ES-I3 (cell line): ENCODE results near the gene TIAM2.
"Not testable (repeated sequence)": the region's sequence is repeated elsewhere in the genome, so short reads cannot be mapped to it uniquely, and the experiment has no call there.

Experiments
- H3K36me3 ChIP-seq: 2 replicates; pipeline ENCODE4 v1.6.1; 2013; ENCODE audit warnings: mild to moderate bottlenecking, low read length, control low read depth, moderate library complexity; ENCODE audit not compliant: insufficient read depth
- H3K4me1 ChIP-seq: 2 replicates; pipeline ENCODE4 v1.6.1; 2013; ENCODE audit warnings: mild to moderate bottlenecking, control low read depth, low read length; ENCODE audit not compliant: insufficient read depth
- H3K9ac ChIP-seq: 2 replicates; pipeline ENCODE4 v1.6.1; 2013; ENCODE audit warnings: low read depth, mild to moderate bottlenecking, low read length, moderate library complexity
- H3K9me3 ChIP-seq: 2 replicates; pipeline ENCODE4 v1.6.1; 2013; ENCODE audit warnings: mild to moderate bottlenecking, low read length, moderate library complexity; ENCODE audit not compliant: control insufficient read depth, insufficient read depth

The TIAM2 gene

GRCh38 chr6:155230975-155231374 is 235.9 kb downstream of the TIAM2 start:
- H3K9me3 ChIP-seq, H3K9ac ChIP-seq, H3K4me1 ChIP-seq, H3K36me3 ChIP-seq: not testable (repeated sequence)

DNA sequence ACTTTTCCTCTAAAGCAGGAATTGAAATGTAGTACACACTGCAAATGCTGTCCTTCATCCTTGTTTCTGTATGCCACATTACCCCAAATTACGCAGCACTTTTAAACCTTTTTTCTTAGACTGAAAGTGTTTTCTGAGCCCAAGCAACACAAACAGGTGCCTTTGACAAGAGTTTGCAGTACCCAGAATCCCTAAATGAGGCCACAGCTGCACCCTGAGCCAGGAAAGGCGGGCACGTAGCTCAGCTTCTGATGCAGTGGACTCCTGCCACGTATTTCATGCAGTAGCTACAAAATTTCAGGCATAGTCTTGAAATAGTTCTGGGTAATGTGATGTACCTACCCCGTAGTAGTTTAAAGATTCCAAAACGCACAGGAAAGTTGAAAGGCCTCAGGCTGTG is 237.7 kb downstream of the TIAM2 start:
- no peaks in the 10 kb centered on the region for H3K36me3 ChIP-seq
- H3K9ac ChIP-seq, result no peak overlapping the region

DNA sequence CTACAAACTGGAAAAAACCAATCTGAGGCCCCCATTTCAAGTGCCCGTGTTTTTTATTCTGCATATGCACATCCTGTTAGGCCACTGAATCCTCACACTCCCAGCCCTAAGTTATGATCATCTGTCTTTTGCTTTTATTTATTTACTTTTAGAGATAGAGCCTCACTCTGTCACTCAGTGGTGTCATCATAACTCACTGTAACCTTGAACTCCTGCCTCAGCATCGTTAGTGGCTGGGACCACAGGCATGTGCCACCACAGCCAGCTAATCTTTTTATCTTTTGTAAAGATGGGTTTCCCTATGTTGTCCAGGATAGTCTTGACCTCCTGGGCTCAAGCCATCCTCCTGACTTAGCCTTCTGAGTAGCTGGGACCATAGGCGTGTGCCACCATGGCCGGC is 239.1 kb downstream of the TIAM2 start:
- no peaks in the 10 kb centered on the region for H3K36me3 ChIP-seq
- H3K4me1 ChIP-seq, result no peaks in the 10 kb centered on the region
- no peak overlapping the region for H3K9ac ChIP-seq
- peaks cover 6% of the 10 kb centered on the region for H3K9me3 ChIP-seq

More for the DNA sequence above, 237.7 kb downstream of the TIAM2 start:
- H3K4me1 ChIP-seq, result no peaks in the 10 kb centered on the region
- peaks cover 5% of the 10 kb centered on the region; the same call in 1 of the 2 replicates for H3K9me3 ChIP-seq

GRCh38 chr6:155234687-155235086 is 239.6 kb downstream of the TIAM2 start:
- H3K36me3 ChIP-seq, result no peaks in the 10 kb centered on the region
- H3K9me3 ChIP-seq, result peaks cover 6% of the 10 kb centered on the region
- no peaks in the 10 kb centered on the region for H3K4me1 ChIP-seq
- no peak overlapping the region for H3K9ac ChIP-seq

- peaks cover 6% of the 10 kb centered on the region for H3K9me3 ChIP-seq
- H3K36me3 ChIP-seq, result no peaks in the 10 kb centered on the region
- no peaks in the 10 kb centered on the region for H3K4me1 ChIP-seq
- no peak overlapping the region for H3K9ac ChIP-seq
Observed at GRCh38 chr6:155235087-155235486, 240.0 kb downstream of the TIAM2 start.

- Histone ChIP-seq H3K9me3 (peaks cover 6% of the 10 kb centered on the region), H3K36me3 (no peaks in the 10 kb centered on the region), H3K9ac (no peak overlapping the region), H3K4me1 (no peaks in the 10 kb centered on the region)
Observed at GRCh38 chr6:155237613-155238012, 242.5 kb downstream of the TIAM2 start.

GRCh38 chr6:155240905-155241600 is 245.9 kb downstream of the TIAM2 start:
- H3K9ac ChIP-seq, result no peak overlapping the region
- H3K9me3 ChIP-seq, result peaks cover 6% of the 10 kb centered on the region
- no peaks in the 10 kb centered on the region for H3K4me1 ChIP-seq
- H3K36me3 ChIP-seq, result peaks cover 10% of the 10 kb centered on the region; the same call in 1 of the 2 replicates

DNA sequence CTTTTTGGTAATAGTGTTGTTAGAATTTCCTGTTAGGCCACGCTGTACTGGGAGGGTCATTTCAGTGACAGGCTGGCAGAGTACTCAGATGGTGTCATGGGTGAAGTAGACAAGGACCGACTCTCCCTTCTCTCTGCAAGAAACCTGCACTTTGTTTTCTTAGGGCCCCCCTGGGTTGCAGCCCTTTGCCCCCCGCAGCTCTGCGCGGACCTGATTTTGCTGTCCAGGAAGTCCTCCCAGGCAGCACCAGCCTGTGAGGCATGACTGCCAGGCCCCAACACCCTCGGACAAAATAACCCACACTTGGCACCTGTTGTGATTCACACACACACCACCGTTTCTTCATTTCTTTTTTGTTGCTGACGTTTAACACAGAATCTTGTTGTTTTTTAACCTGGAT is 246.9 kb downstream of the TIAM2 start:
- H3K9me3 ChIP-seq, result peaks cover 6% of the 10 kb centered on the region
- peaks cover 16% of the 10 kb centered on the region for H3K36me3 ChIP-seq
- no peaks in the 10 kb centered on the region for H3K4me1 ChIP-seq

GRCh38 chr6:155244434-155244833 is 249.3 kb downstream of the TIAM2 start:
- peaks cover 16% of the 10 kb centered on the region for H3K36me3 ChIP-seq
- H3K4me1 ChIP-seq, result no peaks in the 10 kb centered on the region; the same call in 1 of the 2 replicates
- no peaks in the 10 kb centered on the region for H3K9me3 ChIP-seq
- no peak overlapping the region for H3K9ac ChIP-seq

More for the DNA sequence above, 246.9 kb downstream of the TIAM2 start:
- no peak overlapping the region for H3K9ac ChIP-seq

DNA sequence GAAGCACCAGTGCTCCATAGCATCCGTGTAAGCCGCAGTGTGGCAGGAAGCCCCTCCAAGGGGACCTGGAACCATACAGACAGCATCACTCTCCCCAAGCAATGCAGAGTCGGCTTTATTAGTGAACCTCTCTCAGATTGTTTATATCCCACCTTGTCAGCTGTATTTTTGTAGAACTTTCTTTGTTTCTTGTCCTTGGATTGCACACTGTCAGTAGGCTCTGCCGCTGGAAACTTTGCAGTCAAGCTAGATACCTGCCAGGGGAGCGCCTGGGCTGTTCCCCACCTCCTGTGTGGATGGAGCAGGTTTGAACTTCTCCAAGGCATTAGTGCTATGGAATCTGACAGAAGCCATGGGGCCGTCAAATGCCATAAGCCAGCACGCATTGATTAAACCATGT is 250.1 kb downstream of the TIAM2 start:
- no peaks in the 10 kb centered on the region for H3K9me3 ChIP-seq
- peaks cover 16% of the 10 kb centered on the region for H3K36me3 ChIP-seq
- H3K9ac ChIP-seq, result no peak overlapping the region
- H3K4me1 ChIP-seq, result no peaks in the 10 kb centered on the region; the same call in 1 of the 2 replicates

GRCh38 chr6:155245831-155246230 is 250.7 kb downstream of the TIAM2 start:
- no peaks in the 10 kb centered on the region for H3K9me3 ChIP-seq
- no peaks in the 10 kb centered on the region; the same call in 1 of the 2 replicates for H3K4me1 ChIP-seq
- peaks cover 16% of the 10 kb centered on the region for H3K36me3 ChIP-seq
- H3K9ac ChIP-seq, result no peak overlapping the region

- Histone ChIP-seq H3K9me3 (no peaks in the 10 kb centered on the region), H3K9ac (no peak overlapping the region), H3K36me3 (peaks cover 16% of the 10 kb centered on the region), H3K4me1 (no peaks in the 10 kb centered on the region; the same call in 1 of the 2 replicates)
Observed at GRCh38 chr6:155246825-155247224, 251.7 kb downstream of the TIAM2 start.

- H3K36me3 ChIP-seq, result peaks cover 17% of the 10 kb centered on the region
- H3K9ac ChIP-seq, result no peak overlapping the region
- H3K9me3 ChIP-seq, result no peaks in the 10 kb centered on the region
- H3K4me1 ChIP-seq, result peaks cover 4% of the 10 kb centered on the region
Observed at GRCh38 chr6:155247618-155248007, 252.5 kb downstream of the TIAM2 start.

DNA sequence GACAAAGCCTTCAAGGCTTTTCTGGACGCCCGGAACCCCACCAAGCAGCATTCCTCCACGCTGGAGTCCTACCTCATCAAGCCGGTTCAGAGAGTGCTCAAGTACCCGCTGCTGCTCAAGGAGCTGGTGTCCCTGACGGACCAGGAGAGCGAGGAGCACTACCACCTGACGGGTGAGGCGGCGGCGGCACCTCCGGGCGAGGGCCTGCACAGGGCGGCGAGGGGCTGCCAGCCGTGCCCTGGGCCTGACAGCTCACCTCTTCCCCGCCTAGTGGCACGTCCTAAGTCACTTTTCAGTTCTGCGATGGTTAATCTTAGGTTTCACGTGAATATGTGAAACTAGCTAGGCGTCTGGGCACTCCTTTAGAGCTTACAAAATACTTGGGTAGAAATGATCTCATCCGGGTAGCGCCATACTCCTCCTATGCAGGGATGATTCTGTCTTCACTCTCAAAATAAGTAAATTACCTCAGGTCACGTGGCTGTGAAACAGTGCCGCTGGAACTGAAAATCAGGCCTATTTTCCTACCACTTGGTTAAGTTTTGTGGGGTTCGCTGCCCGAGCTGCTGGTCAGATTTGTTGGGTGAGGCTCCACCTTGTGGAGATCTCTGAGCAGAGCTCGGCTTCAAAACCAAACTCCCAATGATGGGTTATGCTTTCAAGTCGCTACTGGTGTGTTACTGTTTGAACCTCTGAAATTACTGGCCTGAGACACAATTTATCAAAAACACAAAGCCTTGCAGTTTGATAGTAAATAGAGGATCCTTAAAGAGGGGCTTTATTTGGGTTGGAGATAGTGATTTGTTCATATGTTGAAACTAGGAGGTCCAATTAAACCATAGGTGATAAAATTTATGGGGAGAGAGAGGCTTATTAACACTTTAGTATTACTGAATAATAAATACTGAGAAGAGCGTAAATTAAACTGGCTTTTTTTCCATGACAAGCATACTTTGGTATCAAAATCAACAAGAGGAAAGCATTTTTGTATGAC is 253.2 kb downstream of the TIAM2 start:
- Histone ChIP-seq H3K9me3 (no peaks in the 10 kb centered on the region), H3K9ac (no peak overlapping the region), H3K4me1 (peaks cover 10% of the 10 kb centered on the region), H3K36me3 (peaks cover 15% of the 10 kb centered on the region)
